Endothelial cell of umbilical vein (primary cell): ENCODE measurements around the gene FEM1C. TPM values are rescaled to one million over a fixed set of nuclear protein-coding genes. Genes with fewer than 3 reads are reported as not detected.

Source experiments
- BruUV-seq: library from RNA; stranded (reverse); fragments of 400-500 nt; replicated peaks from 2 replicates; lab custom pipeline; 2021; lab: Mats Ljungman, UMichigan
- CTCF ChIA-PET: fragments of 300-600, 350-600 bp; sonication (Branson Sonifier 250); formaldehyde crosslinking; loops from one replicate; lab custom pipeline; 2021; ENCODE audit warnings: antibody characterized with exemption, inconsistent platforms; lab: Charles Lee
- POLR2A ChIA-PET: fragments of 300-600, 350-600 bp; sonication (Branson Sonifier 250); formaldehyde crosslinking; loops from one replicate; lab custom pipeline; 2021; ENCODE audit warnings: antibody characterized with exemption, inconsistent platforms; lab: Charles Lee
- DNase-seq: peaks from one replicate; pipeline ENCODE4 v3.0.0-alpha.2; 2011; ENCODE audit warnings: low read depth, low spot score
- FAIRE-seq: peaks from 2 replicates; lab custom pipeline; 2011; peaks lifted over from hg19 to GRCh38; lab: Jason Lieb, UNC
- H2AFZ ChIP-seq: 2 replicates; pipeline ENCODE4 v1.6.0; 2012; ENCODE audit warnings: low read depth, low read length, control low read depth, inconsistent platforms
- H3K27ac ChIP-seq: 2 replicates; pipeline ENCODE4 v1.5.1; 2011; ENCODE audit warnings: low read depth, mild to moderate bottlenecking, control low read depth, low read length, moderate library complexity; ENCODE audit not compliant: insufficient read depth
- H3K27me3 ChIP-seq, 2 experiments: 2 replicates each; pipeline versions ENCODE4 v1.6.0 to v1.6.1; 2011; ENCODE audit warnings: low read length in 2 of 2, mixed read lengths in 1 of 2; ENCODE audit not compliant: control insufficient read depth in 2 of 2, insufficient read depth in 2 of 2
- H3K36me3 ChIP-seq, 2 experiments: 2 replicates in 1 of 2; 3 replicates in 1 of 2; pipeline ENCODE4 v1.5.1; 2011; ENCODE audit warnings: low read length in 2 of 2, mild to moderate bottlenecking in 1 of 2, moderate library complexity in 1 of 2; ENCODE audit not compliant: control insufficient read depth in 2 of 2, insufficient read depth in 2 of 2; ENCODE audit errors: extremely low read depth in 1 of 2
- H3K4me1 ChIP-seq: 3 replicates; pipeline ENCODE4 v1.5.1; 2011; ENCODE audit warnings: mild to moderate bottlenecking, low read length; ENCODE audit not compliant: control insufficient read depth, insufficient read depth; ENCODE audit errors: extremely low read depth
- H3K4me2 ChIP-seq: 2 replicates; pipeline ENCODE4 v1.6.1; 2011; ENCODE audit warnings: low read length, control low read depth, mixed read lengths; ENCODE audit not compliant: insufficient read depth
- H3K4me3 ChIP-seq, 3 experiments: fragments of 200-600 bp in 1 of 3; sonication (generic), shearing (Covaris generic) in 1 of 3; replicated peaks in 1 of 3; 2 replicates each; pipeline ENCODE4 v1.5.1; 2011 to 2016; ENCODE audit warnings: control low read depth in 3 of 3, low read length in 3 of 3, mild to moderate bottlenecking in 2 of 3, inconsistent platforms in 1 of 3, low read depth in 1 of 3, moderate library complexity in 1 of 3; ENCODE audit not compliant: insufficient read depth in 1 of 3
- H3K79me2 ChIP-seq: 2 replicates; pipeline ENCODE4 v1.6.0; 2012; ENCODE audit warnings: low read length, inconsistent platforms; ENCODE audit not compliant: control insufficient read depth, insufficient read depth
- H3K9ac ChIP-seq: replicated peaks from 2 replicates; pipeline ENCODE3; 2011; ENCODE audit warnings: low read length, control low read depth; ENCODE audit not compliant: insufficient read depth; ENCODE audit errors: extremely low read depth
- H3K9me1 ChIP-seq: replicated peaks from 3 replicates; pipeline ENCODE4 v1.6.0; 2011; ENCODE audit warnings: mild to moderate bottlenecking, low read length; ENCODE audit not compliant: control insufficient read depth, insufficient read depth; ENCODE audit errors: extremely low read depth
- H3K9me3 ChIP-seq: replicated peaks from 2 replicates; pipeline ENCODE4 v1.5.1; 2012; ENCODE audit warnings: low read length, inconsistent platforms; ENCODE audit not compliant: control insufficient read depth, insufficient read depth
- H4K20me1 ChIP-seq: replicated peaks from 2 replicates; pipeline ENCODE3; 2011; ENCODE audit warnings: mild to moderate bottlenecking, low read length; ENCODE audit not compliant: control insufficient read depth, insufficient read depth; ENCODE audit errors: extremely low read depth
- EZH2 ChIP-seq: IDR thresholded peaks from 2 replicates; pipeline ENCODE4 v1.6.1; 2012; ENCODE audit warnings: borderline replicate concordance, low read depth, mild to moderate bottlenecking, moderate library complexity, low read length, inconsistent platforms; ENCODE audit not compliant: severe bottlenecking
- FOS ChIP-seq: IDR thresholded peaks from 2 replicates; pipeline ENCODE4 v1.6.1; 2011; ENCODE audit warnings: mild to moderate bottlenecking, low read length, moderate library complexity, borderline replicate concordance; ENCODE audit not compliant: insufficient read depth
- GATA2 ChIP-seq: IDR thresholded peaks from 2 replicates; pipeline ENCODE4 v1.7.0; 2011; ENCODE audit warnings: low read depth, mild to moderate bottlenecking, moderate library complexity, mixed read lengths, low read length; ENCODE audit not compliant: insufficient read length, insufficient read depth
- JUN ChIP-seq: IDR thresholded peaks from 2 replicates; pipeline ENCODE4 v1.6.1; 2011; ENCODE audit warnings: borderline replicate concordance, low read depth; ENCODE audit not compliant: insufficient read length, insufficient read depth
- MYC ChIP-seq: IDR thresholded peaks from one replicate; pipeline ENCODE4 v1.6.1; 2011; ENCODE audit warnings: mild to moderate bottlenecking, low read depth, low read length
- POLR2A ChIP-seq: IDR thresholded peaks from 2 replicates; pipeline ENCODE4 v1.6.1; 2012; ENCODE audit warnings: low read depth, mild to moderate bottlenecking, control low read depth, low read length
- POLR2AphosphoS5 ChIP-seq: IDR thresholded peaks from 2 replicates; pipeline ENCODE4 v1.6.1; 2012; ENCODE audit warnings: low read depth, mild to moderate bottlenecking, control low read depth, low read length, moderate library complexity; ENCODE audit not compliant: insufficient read depth
- dilution Hi-C: fragments of 300-500 bp; cut with MboI; formaldehyde crosslinking; loops from one replicate; pipeline ENCODE4 v1.15.0; 2019; ENCODE audit warnings: low sequenced_read_pairs; ENCODE audit not compliant: extremely low pct_ligation_motif_present
- intact Hi-C: fragments of 100-400 bp; cut with micrococcal nuclease; formaldehyde crosslinking; loops from one replicate; pipeline ENCODE4 v1.10.0; 2022
- polyA plus RNA-seq, 4 experiments: library from polyadenylated mRNA; depleted of rRNA in 3 of 4; stranded (reverse) in 3 of 4; unstranded in 1 of 4; fragments of >200 nt; gene quantifications; 2 replicates each; pipeline versions ENCODE4 v1.2.1 to v1.2.3, GENCODE V29; 2011 to 2012; ENCODE audit warnings: missing spikeins in 1 of 4
- total RNA-seq: library from RNA; stranded (reverse); gene quantifications from 2 replicates; pipeline ENCODE4 v1.2.3, GENCODE V29; 2021
- TF ChIP-seq, protein P1 (sequence below), 2 donors: IDR thresholded peaks; 1 replicate in 1 of 2; 2 replicates in 1 of 2; pipeline ENCODE4 v1.5.1; 2011; ENCODE audit warnings: low read length in 2 of 2, mild to moderate bottlenecking in 2 of 2, moderate library complexity in 2 of 2, control low read depth in 1 of 2, inconsistent platforms in 1 of 2, low read depth in 1 of 2; ENCODE audit not compliant: insufficient read depth in 1 of 2; ENCODE audit errors: extremely low read depth in 1 of 2
- TF ChIP-seq, protein P2 (sequence below): IDR thresholded peaks from 2 replicates; pipeline ENCODE4 v1.6.1; 2011; ENCODE audit not compliant: insufficient read depth, insufficient read length

FEM1C gene
- total and polyA plus RNA-seq, 2 donors (not counting 3 experiments of a cell fraction or from before 2014, with no cell fraction given): 6.2 to 16.0 TPM

DNA sequence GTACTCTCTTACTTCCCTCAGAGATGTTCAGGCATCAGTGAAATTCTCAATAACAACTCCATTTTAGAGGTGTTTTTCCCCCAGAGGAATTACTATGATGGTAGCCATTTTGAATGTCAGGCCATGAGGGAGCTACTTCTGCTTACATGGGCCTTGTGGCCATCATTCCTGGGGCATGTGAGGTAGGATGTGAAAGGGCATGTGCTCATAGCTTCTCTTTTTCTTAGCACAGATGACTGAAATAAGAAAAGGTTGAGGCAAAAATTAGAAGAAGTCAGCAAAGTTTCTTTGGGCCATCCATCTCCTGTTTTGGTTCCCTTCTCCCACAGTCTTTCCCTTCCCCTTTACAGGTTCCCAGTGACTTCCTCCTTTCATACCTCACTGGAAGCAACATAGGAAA lies 68.8 kb downstream of the FEM1C start:
- dilution Hi-C loops: no loop called here
- no peaks in the 10 kb centered on the region for H3K9me3 ChIP-seq

More for the DNA sequence above, 68.8 kb downstream of the FEM1C start:
- H3K36me3 ChIP-seq: no peaks in the 10 kb centered on the region
- no peak overlapping the region for H3K9ac ChIP-seq
- no peak overlapping the region for H3K27ac ChIP-seq
- no peaks in the 10 kb centered on the region for H3K27me3 ChIP-seq
- H3K4me3 ChIP-seq: no peak overlapping the region
- ChIA-PET POLR2A (no interaction called here), CTCF (interaction anchor here (0.8 kb wide), 1 partner anchor 51 kb away, joined by 3 read pairs; no protein-coding TSS in a partner anchor)
- H3K4me1 ChIP-seq: no peaks in the 10 kb centered on the region
- no peak overlapping the region for H2AFZ ChIP-seq
- TF ChIP-seq JUN (no peak), FOS (no peak), POLR2AphosphoS5 (no peak), EZH2 (no peak), MYC (no peak), POLR2A (no peak), GATA2 (no peak)
- TF ChIP-seq, protein P1, sequence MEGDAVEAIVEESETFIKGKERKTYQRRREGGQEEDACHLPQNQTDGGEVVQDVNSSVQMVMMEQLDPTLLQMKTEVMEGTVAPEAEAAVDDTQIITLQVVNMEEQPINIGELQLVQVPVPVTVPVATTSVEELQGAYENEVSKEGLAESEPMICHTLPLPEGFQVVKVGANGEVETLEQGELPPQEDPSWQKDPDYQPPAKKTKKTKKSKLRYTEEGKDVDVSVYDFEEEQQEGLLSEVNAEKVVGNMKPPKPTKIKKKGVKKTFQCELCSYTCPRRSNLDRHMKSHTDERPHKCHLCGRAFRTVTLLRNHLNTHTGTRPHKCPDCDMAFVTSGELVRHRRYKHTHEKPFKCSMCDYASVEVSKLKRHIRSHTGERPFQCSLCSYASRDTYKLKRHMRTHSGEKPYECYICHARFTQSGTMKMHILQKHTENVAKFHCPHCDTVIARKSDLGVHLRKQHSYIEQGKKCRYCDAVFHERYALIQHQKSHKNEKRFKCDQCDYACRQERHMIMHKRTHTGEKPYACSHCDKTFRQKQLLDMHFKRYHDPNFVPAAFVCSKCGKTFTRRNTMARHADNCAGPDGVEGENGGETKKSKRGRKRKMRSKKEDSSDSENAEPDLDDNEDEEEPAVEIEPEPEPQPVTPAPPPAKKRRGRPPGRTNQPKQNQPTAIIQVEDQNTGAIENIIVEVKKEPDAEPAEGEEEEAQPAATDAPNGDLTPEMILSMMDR (IDR thresholded peaks at IDR 0.05; ENCODE audit: extremely low read depth in 1 of 2, insufficient read depth in 1 of 2, low read depth in 1 of 2, low read length in 2 of 2): no peak
- TF ChIP-seq, protein P2, sequence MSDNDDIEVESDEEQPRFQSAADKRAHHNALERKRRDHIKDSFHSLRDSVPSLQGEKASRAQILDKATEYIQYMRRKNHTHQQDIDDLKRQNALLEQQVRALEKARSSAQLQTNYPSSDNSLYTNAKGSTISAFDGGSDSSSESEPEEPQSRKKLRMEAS: no peak
- H3K9me1 ChIP-seq: no peaks in the 10 kb centered on the region
- BruUV-seq: no TSS peak
- DNase-seq (no peak), FAIRE-seq (no peak)
- H4K20me1 ChIP-seq: no peaks in the 10 kb centered on the region
- no peaks in the 10 kb centered on the region for H3K79me2 ChIP-seq
- no peak overlapping the region for H3K4me2 ChIP-seq
- intact Hi-C loops: no loop called here
